Measurements from ENCODE around the gene CCN6. TPM values are rescaled to one million over a fixed set of nuclear protein-coding genes. Genes with fewer than 3 reads are reported as not detected.

The CCN6 gene
- total RNA-seq, result not detected in 2 replicates
- 0.08 and 0.49 TPM in 2 replicates for polyA plus RNA-seq
- polyA plus RNA-seq (2012), result 0.08 and 0.43 TPM in 2 replicates
- not detected in 2 replicates for polyA minus RNA-seq (ENCODE audit: low replicate concordance)

DNA sequence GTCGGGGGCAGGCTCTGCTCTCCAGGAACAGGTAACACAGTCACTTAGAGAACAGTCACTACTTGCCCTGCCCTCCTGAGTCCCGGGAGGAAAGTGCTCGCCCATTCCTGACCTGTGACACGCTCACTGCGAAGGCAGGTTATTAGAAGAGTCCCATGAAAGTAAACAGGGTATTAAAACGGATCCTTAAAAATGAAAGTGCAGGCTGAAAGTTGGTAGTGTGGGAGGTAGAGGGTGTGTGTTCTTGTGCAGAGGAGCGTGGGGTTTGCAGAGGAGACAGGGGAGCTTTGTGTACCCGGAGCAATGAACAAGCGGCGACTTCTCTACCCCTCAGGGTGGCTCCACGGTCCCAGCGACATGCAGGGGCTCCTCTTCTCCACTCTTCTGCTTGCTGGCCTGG, at the start of gene CCN6:
TSS of gene CCN6 (plus strand) at position 104 of the 400 bp plus-strand sequence. CDS start at position 358, 254 bp downstream.
- H3K4me2 ChIP-seq (ENCODE audit: extremely low read depth, insufficient read depth, low read length), result no peak within 1 kb of the TSS
- H2AFZ ChIP-seq (ENCODE audit: low read length), result no peak within 1 kb of the TSS
- no peak for DNase-seq (ENCODE audit: low read depth in 2 of 2)
- H4K20me1 ChIP-seq (ENCODE audit: control insufficient read depth, extremely low read depth, insufficient read depth, low read length), result no peaks in the 10 kb centered on the region
- no peaks in the 10 kb centered on the region for H3K27me3 ChIP-seq (ENCODE audit: control insufficient read depth, insufficient read depth, low read length)
- H3K4me1 ChIP-seq (ENCODE audit: control insufficient read depth, extremely low read depth, insufficient read depth, low read length), result no peaks in the 10 kb centered on the region
- no peaks in the 10 kb centered on the region for H3K79me2 ChIP-seq (ENCODE audit: control insufficient read depth, insufficient read depth, low read length)
- no peak within 1 kb of the TSS for H3K9ac ChIP-seq (ENCODE audit: insufficient read depth, low read length)
- H3K9me3 ChIP-seq (ENCODE audit: control insufficient read depth, insufficient read depth, low read depth, low read length), result no peaks in the 10 kb centered on the region
- H3K36me3 ChIP-seq (ENCODE audit: control insufficient read depth, insufficient read depth, low read length), result no peaks in the 10 kb centered on the region
- H3K4me3 ChIP-seq (replicated peaks in 1 of 4; ENCODE audit: control extremely low read depth in 1 of 4, insufficient read depth in 1 of 4, low read depth in 3 of 4, low read length in 4 of 4), result no peak within 1 kb of the TSS
- no peak for TF ChIP-seq EZH2 (IDR thresholded peaks at IDR 0.05; ENCODE audit: low read length, missing control alignments)
- TF ChIP-seq, protein P1, sequence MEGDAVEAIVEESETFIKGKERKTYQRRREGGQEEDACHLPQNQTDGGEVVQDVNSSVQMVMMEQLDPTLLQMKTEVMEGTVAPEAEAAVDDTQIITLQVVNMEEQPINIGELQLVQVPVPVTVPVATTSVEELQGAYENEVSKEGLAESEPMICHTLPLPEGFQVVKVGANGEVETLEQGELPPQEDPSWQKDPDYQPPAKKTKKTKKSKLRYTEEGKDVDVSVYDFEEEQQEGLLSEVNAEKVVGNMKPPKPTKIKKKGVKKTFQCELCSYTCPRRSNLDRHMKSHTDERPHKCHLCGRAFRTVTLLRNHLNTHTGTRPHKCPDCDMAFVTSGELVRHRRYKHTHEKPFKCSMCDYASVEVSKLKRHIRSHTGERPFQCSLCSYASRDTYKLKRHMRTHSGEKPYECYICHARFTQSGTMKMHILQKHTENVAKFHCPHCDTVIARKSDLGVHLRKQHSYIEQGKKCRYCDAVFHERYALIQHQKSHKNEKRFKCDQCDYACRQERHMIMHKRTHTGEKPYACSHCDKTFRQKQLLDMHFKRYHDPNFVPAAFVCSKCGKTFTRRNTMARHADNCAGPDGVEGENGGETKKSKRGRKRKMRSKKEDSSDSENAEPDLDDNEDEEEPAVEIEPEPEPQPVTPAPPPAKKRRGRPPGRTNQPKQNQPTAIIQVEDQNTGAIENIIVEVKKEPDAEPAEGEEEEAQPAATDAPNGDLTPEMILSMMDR (conservative IDR thresholded peaks at IDR 0.05 in 1 of 2, IDR thresholded peaks at IDR 0.05 in 1 of 2; ENCODE audit: low read depth in 1 of 2, low read length in 2 of 2), result no peak
- H3K27ac ChIP-seq (ENCODE audit: insufficient read depth, low read length), result no peak within 1 kb of the TSS

DNA sequence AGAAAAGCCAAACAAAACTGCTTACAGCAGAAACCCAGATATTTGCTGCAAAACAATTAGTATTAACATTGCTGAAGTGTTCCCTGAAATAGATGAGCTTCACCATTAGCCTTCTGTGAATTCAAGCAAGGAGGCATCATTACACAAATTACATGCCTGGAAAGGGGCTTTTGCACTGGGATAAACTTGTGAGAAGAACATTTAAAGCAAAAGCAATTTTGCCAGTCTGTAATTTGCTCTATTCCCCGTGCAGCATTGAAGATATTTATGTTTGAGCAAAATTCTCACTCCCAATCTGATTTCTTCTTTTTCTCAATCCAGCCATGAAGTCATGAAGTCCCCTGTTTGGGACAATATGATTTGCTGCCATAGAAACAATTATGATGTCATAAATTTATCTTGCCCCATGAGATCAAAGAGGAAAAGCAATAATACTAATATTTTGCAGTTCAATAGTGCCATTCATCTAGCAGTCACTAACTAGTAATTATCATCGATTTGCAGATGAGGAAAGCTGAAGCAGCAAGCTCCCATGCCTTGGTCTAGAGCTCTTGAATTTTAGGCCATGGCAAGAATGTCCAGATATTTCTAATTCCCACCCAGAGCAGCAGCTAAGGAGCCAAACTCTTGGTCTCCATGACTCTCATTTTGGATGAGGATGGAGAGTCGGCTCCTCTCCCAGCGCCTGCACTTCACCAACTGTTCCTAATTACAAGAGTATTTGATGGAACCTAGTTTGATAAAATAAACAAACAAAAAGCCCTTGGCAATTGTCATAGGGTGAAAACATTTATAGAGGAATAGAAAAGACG, 49.5 kb upstream of the CCN6 start:
- TF ChIP-seq EZH2 (IDR thresholded peaks at IDR 0.05; ENCODE audit: low read length, missing control alignments), result no peak
- TF ChIP-seq, protein P1 (conservative IDR thresholded peaks at IDR 0.05 in 1 of 2, IDR thresholded peaks at IDR 0.05 in 1 of 2; ENCODE audit: low read depth in 1 of 2, low read length in 2 of 2), result no peak
- H3K79me2 ChIP-seq (ENCODE audit: control insufficient read depth, insufficient read depth, low read length), result no peaks in the 10 kb centered on the region
- H3K9ac ChIP-seq (ENCODE audit: insufficient read depth, low read length), result no peak overlapping the region
- H3K9me3 ChIP-seq (ENCODE audit: control insufficient read depth, insufficient read depth, low read depth, low read length), result no peaks in the 10 kb centered on the region
- no peak overlapping the region for H2AFZ ChIP-seq (ENCODE audit: low read length)
- H3K27ac ChIP-seq (ENCODE audit: insufficient read depth, low read length), result no peak overlapping the region
- no peak overlapping the region for H3K4me2 ChIP-seq (ENCODE audit: extremely low read depth, insufficient read depth, low read length)
- H3K36me3 ChIP-seq (ENCODE audit: control insufficient read depth, insufficient read depth, low read length), result no peaks in the 10 kb centered on the region
- H4K20me1 ChIP-seq (ENCODE audit: control insufficient read depth, extremely low read depth, insufficient read depth, low read length), result no peaks in the 10 kb centered on the region
- H3K27me3 ChIP-seq (ENCODE audit: control insufficient read depth, insufficient read depth, low read length), result no peaks in the 10 kb centered on the region
- DNase-seq (ENCODE audit: low read depth in 2 of 2), result no peak
- H3K4me1 ChIP-seq (ENCODE audit: control insufficient read depth, extremely low read depth, insufficient read depth, low read length), result no peaks in the 10 kb centered on the region
- H3K4me3 ChIP-seq (replicated peaks in 1 of 4; ENCODE audit: control extremely low read depth in 1 of 4, insufficient read depth in 1 of 4, low read depth in 3 of 4, low read length in 4 of 4), result no peak overlapping the region

DNA sequence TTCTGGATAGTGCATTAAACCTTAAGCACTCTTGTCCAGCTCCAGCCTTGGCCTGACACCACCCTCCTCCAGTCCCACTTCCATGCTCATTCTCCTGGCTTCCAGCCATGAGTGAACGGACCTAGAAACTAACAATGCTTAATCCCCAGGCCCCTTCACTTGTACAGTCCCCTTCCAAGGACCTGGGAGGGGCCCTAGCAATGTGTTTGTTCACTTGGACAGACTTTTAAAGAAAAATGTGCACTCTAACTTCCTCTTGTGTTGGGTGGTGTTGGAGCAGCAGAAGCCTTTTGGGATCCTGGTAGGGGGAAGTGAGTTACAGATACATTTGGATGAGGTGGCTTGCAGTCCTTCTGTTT, 48.9 kb upstream of the CCN6 start:
- no peak overlapping the region for H3K9ac ChIP-seq (ENCODE audit: insufficient read depth, low read length)
- H3K4me2 ChIP-seq (ENCODE audit: extremely low read depth, insufficient read depth, low read length), result no peak overlapping the region
- no peaks in the 10 kb centered on the region for H3K27me3 ChIP-seq (ENCODE audit: control insufficient read depth, insufficient read depth, low read length)
- no peak overlapping the region for H3K4me3 ChIP-seq (replicated peaks in 1 of 4; ENCODE audit: control extremely low read depth in 1 of 4, insufficient read depth in 1 of 4, low read depth in 3 of 4, low read length in 4 of 4)
- H4K20me1 ChIP-seq (ENCODE audit: control insufficient read depth, extremely low read depth, insufficient read depth, low read length), result no peaks in the 10 kb centered on the region
- H2AFZ ChIP-seq (ENCODE audit: low read length), result no peak overlapping the region
- H3K4me1 ChIP-seq (ENCODE audit: control insufficient read depth, extremely low read depth, insufficient read depth, low read length), result no peaks in the 10 kb centered on the region
- H3K36me3 ChIP-seq (ENCODE audit: control insufficient read depth, insufficient read depth, low read length), result no peaks in the 10 kb centered on the region
- H3K79me2 ChIP-seq (ENCODE audit: control insufficient read depth, insufficient read depth, low read length), result no peaks in the 10 kb centered on the region
- TF ChIP-seq EZH2 (IDR thresholded peaks at IDR 0.05; ENCODE audit: low read length, missing control alignments), result no peak
- TF ChIP-seq, protein P1 (conservative IDR thresholded peaks at IDR 0.05 in 1 of 2, IDR thresholded peaks at IDR 0.05 in 1 of 2; ENCODE audit: low read depth in 1 of 2, low read length in 2 of 2), result no peak
- no peaks in the 10 kb centered on the region for H3K9me3 ChIP-seq (ENCODE audit: control insufficient read depth, insufficient read depth, low read depth, low read length)
- no peak for DNase-seq (ENCODE audit: low read depth in 2 of 2)
- no peak overlapping the region for H3K27ac ChIP-seq (ENCODE audit: insufficient read depth, low read length)
